OCI-LY3 (cell line): ENCODE data around the gene DIPK1A.

Experiments used
- H2AFZ ChIP-seq: fragments of 200-600, 300-600 bp; shearing (Covaris generic); 2 replicates; pipeline ENCODE4 v1.6.0; 2014; ENCODE audit warnings: antibody characterized with exemption, low read depth, low read length
- H3K27ac ChIP-seq: fragments of 200-600, 300-600 bp; sonication (generic); 2 replicates; pipeline ENCODE4 v1.5.1; 2014; ENCODE audit warnings: mild to moderate bottlenecking, low read length, moderate library complexity, mixed read lengths
- H3K27me3 ChIP-seq: fragments of 200-600, 300-600 bp; sonication (generic); 2 replicates; pipeline ENCODE4 v1.6.1; 2014; ENCODE audit warnings: low read depth, low read length, mixed read lengths
- H3K36me3 ChIP-seq: fragments of 200-600, 300-600 bp; sonication (generic); replicated peaks from 2 replicates; pipeline ENCODE3; 2014; ENCODE audit warnings: low read depth, low read length, mixed read lengths
- H3K4me1 ChIP-seq: fragments of 300-600, 200-600 bp; sonication (generic); 2 replicates; pipeline ENCODE4 v1.6.1; 2014; ENCODE audit warnings: low read length, mixed read lengths
- H3K4me2 ChIP-seq: fragments of 200-600, 300-600 bp; sonication (generic); 2 replicates; pipeline ENCODE4 v1.6.1; 2014; ENCODE audit warnings: low read length, mixed read lengths
- H3K4me3 ChIP-seq: fragments of 300-600, 200-600 bp; sonication (generic); 2 replicates; pipeline ENCODE4 v1.5.1; 2014; ENCODE audit warnings: antibody characterized with exemption, mild to moderate bottlenecking, low read length, moderate library complexity
- H3K79me2 ChIP-seq: fragments of 300-600, 200-600 bp; shearing (Covaris generic); 2 replicates; pipeline ENCODE4 v1.6.1; 2014; ENCODE audit warnings: mild to moderate bottlenecking, low read length, mixed read lengths
- H3K9ac ChIP-seq: fragments of 300-600, 200-600 bp; shearing (Covaris generic); 2 replicates; pipeline ENCODE4 v1.6.0; 2014; ENCODE audit warnings: mild to moderate bottlenecking, low read length, moderate library complexity
- H3K9me3 ChIP-seq: fragments of 200-600, 300-600 bp; shearing (Covaris generic); 2 replicates; pipeline ENCODE4 v1.6.1; 2014; ENCODE audit warnings: low read length, mixed read lengths; ENCODE audit not compliant: insufficient read depth
- H4K20me1 ChIP-seq: fragments of 200-600, 300-600 bp; sonication (generic); 2 replicates; pipeline ENCODE4 v1.6.1; 2016; ENCODE audit warnings: low read length, mixed read lengths; ENCODE audit not compliant: insufficient read depth
- CTCF ChIP-seq: fragments of 200-600, 300-600 bp; sonication (generic); IDR thresholded peaks from 2 replicates; pipeline ENCODE4 v1.5.1; 2014; ENCODE audit warnings: antibody characterized with exemption, low read length, low read depth
- EZH2phosphoT487 ChIP-seq: fragments of 200-600 bp; shearing (Covaris generic); IDR thresholded peaks from 2 replicates; pipeline ENCODE4 v1.6.1; 2018; ENCODE audit warnings: antibody characterized with exemption, mixed run types, low read depth

The DIPK1A gene

GRCh38 chr1:92943502-92943847 is 17.8 kb downstream of the DIPK1A start:
- Histone ChIP-seq H3K4me3 (no peak overlapping the region), H3K9ac (no peak overlapping the region), H2AFZ (no peak overlapping the region), H3K9me3 (no peaks in the 10 kb centered on the region), H3K4me1 (peaks cover 30% of the 10 kb centered on the region), H3K4me2 (no peak overlapping the region), H3K27ac (no peak overlapping the region), H3K27me3 (no peaks in the 10 kb centered on the region), H3K36me3 (no peaks in the 10 kb centered on the region), H4K20me1 (peaks cover 52% of the 10 kb centered on the region), H3K79me2 (peaks cover 92% of the 10 kb centered on the region)
- TF ChIP-seq CTCF (no peak), EZH2phosphoT487 (no peak)

GRCh38 chr1:92940541-92940940 is 20.7 kb downstream of the DIPK1A start:
- Histone ChIP-seq H3K9ac (no peak overlapping the region), H2AFZ (no peak overlapping the region), H3K79me2 (peaks cover 92% of the 10 kb centered on the region), H3K4me1 (peaks cover 17% of the 10 kb centered on the region), H3K9me3 (no peaks in the 10 kb centered on the region), H3K27ac (no peak overlapping the region), H3K4me3 (no peak overlapping the region), H4K20me1 (peaks cover 44% of the 10 kb centered on the region), H3K4me2 (no peak overlapping the region), H3K36me3 (no peaks in the 10 kb centered on the region), H3K27me3 (no peaks in the 10 kb centered on the region)
- TF ChIP-seq EZH2phosphoT487: no peak
- TF ChIP-seq CTCF: no peak

- Histone ChIP-seq H3K9me3 (no peaks in the 10 kb centered on the region), H3K9ac (no peak overlapping the region), H4K20me1 (peaks cover 46% of the 10 kb centered on the region), H2AFZ (no peak overlapping the region), H3K36me3 (no peaks in the 10 kb centered on the region), H3K79me2 (peaks cover 92% of the 10 kb centered on the region), H3K27me3 (no peaks in the 10 kb centered on the region), H3K27ac (no peak overlapping the region), H3K4me3 (no peak overlapping the region), H3K4me2 (no peak overlapping the region), H3K4me1 (peaks cover 27% of the 10 kb centered on the region)
- no peak for TF ChIP-seq EZH2phosphoT487
- no peak for TF ChIP-seq CTCF
Measured at GRCh38 chr1:92937731-92938130, 23.5 kb downstream of the DIPK1A start.

GRCh38 chr1:92936865-92937264 is 24.4 kb downstream of the DIPK1A start:
- Histone ChIP-seq H2AFZ (no peak overlapping the region), H3K4me1 (peaks cover 28% of the 10 kb centered on the region), H4K20me1 (peaks cover 45% of the 10 kb centered on the region), H3K36me3 (no peaks in the 10 kb centered on the region), H3K27me3 (no peaks in the 10 kb centered on the region), H3K4me2 (no peak overlapping the region), H3K27ac (no peak overlapping the region), H3K4me3 (no peak overlapping the region), H3K9ac (no peak overlapping the region), H3K9me3 (no peaks in the 10 kb centered on the region), H3K79me2 (peaks cover 91% of the 10 kb centered on the region)
- no peak for TF ChIP-seq EZH2phosphoT487
- no peak for TF ChIP-seq CTCF
